ENCODE data around the gene USP2.

- TF ChIP-seq GATA2 (IDR thresholded peaks at IDR 0.05; ENCODE audit: low read depth, low read length) (no peak), GATA3 (IDR thresholded peaks at IDR 0.05; ENCODE audit: low read depth, low read length) (no peak)
Measured at GRCh38 chr11:119365071-119365591, 16.4 kb downstream of the USP2 start.
